Stimulated activated naive B cell treated with anti-CD40 and anti-IgM and Interleukin-4, amounts not matched to agents 10 μg/mL and 1 μg/mL and 100 μg/mL, for 72 hours (primary cell): ENCODE data around the gene IL33.

ENCODE experiments used
- ATAC-seq, 2 donors: fragments of 150-1000 bp; cut with Tn5 transposase; replicated peaks; 2 replicates each; pipeline ENCODE4 v1.10.0; 2021; ENCODE audit warnings: moderate library complexity in 1 of 2
- DNase-seq: peaks from one replicate; pipeline ENCODE4 v3.0.0; 2021
- H3K27ac Mint-ChIP-seq: one replicate; pipeline ENCODE4 v1.8.0; 2022; ENCODE audit warnings: mild to moderate bottlenecking, mixed read lengths
- H3K27me3 Mint-ChIP-seq, 2 donors: one replicate each; pipeline ENCODE4 v1.8.0; 2022; ENCODE audit warnings: mixed read lengths in 2 of 2
- H3K36me3 Mint-ChIP-seq, 2 donors: one replicate each; pipeline ENCODE4 v1.8.0; 2022; ENCODE audit warnings: mixed read lengths in 2 of 2, mild to moderate bottlenecking in 1 of 2
- H3K4me1 Mint-ChIP-seq, 2 donors: one replicate each; pipeline ENCODE4 v1.8.0; 2022; ENCODE audit warnings: mixed read lengths in 2 of 2, mild to moderate bottlenecking in 1 of 2
- H3K4me3 Mint-ChIP-seq, 2 donors: one replicate each; pipeline ENCODE4 v1.8.0; 2022; ENCODE audit warnings: mild to moderate bottlenecking in 2 of 2, mixed read lengths in 2 of 2, moderate library complexity in 1 of 2
- H3K9me3 Mint-ChIP-seq, 2 donors: one replicate each; pipeline ENCODE4 v1.8.0; 2022; ENCODE audit warnings: mixed read lengths in 2 of 2, mild to moderate bottlenecking in 1 of 2

Gene IL33

DNA sequence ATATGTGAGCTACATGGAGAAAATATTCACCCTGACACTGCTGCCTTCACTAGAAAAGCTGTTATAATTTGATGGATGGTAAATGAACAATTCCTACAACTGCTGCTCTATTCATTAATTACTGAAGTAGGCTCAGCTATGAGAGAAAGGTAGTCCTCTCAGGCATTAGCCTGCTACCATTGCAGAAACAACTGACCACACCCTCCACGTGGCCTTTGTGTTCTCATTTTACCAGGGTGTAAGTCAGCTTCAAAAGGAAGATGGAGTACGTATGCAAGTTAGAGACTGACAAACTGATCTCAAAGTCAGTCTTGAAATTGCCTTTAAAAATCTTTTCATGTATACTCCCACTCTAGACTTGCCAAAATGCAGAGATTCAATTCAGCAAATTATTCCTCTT lies 86.3 kb downstream of the IL33 start:
- Mint-ChIP-seq H3K4me1 (no peaks in the 10 kb centered on the region), H3K4me3 (no peak overlapping the region), H3K27ac (no peak overlapping the region), H3K27me3 (peaks cover 6 to 12% of the 10 kb centered on the region in 2 donors), H3K36me3 (no peaks in the 10 kb centered on the region), H3K9me3 (no peaks in the 10 kb centered on the region)
- DNase-seq (no peak), ATAC-seq (no peak)

GRCh38 chr9:6302417-6302816 lies 86.8 kb downstream of the IL33 start:
- DNase-seq (no peak), ATAC-seq (no peak)
- Mint-ChIP-seq H3K27me3 (peaks cover 4 to 12% of the 10 kb centered on the region in 2 donors), H3K4me1 (no peaks in the 10 kb centered on the region), H3K9me3 (no peaks in the 10 kb centered on the region), H3K4me3 (no peak overlapping the region), H3K27ac (no peak overlapping the region), H3K36me3 (no peaks in the 10 kb centered on the region)

DNA sequence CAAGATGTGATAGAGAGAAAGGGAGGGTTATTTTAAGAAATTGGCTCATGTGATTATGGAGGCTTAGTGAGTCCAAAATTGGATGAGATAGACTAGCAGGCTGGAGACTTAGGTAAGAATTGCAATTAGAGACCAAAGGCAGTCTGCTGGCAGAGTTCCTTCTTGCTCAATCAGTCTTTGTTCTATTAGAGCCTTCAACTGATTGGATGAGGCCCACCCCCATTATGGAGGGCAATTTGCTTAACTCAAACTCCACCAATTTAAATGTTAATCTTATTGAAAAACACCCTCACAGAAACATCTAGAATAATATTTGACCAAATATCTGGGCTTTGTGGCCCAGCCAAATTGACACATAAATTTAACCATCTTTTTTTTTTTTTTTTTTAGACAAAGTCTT lies 88.6 kb downstream of the IL33 start:
- no peak for DNase-seq
- Mint-ChIP-seq H3K4me1 (peaks cover 0 to 3% of the 10 kb centered on the region in 2 donors), H3K27ac (no peak overlapping the region), H3K9me3 (no peaks in the 10 kb centered on the region), H3K4me3 (no peak overlapping the region), H3K27me3 (peaks cover 0 to 7% of the 10 kb centered on the region in 2 donors), H3K36me3 (no peaks in the 10 kb centered on the region)
- ATAC-seq: no peak

DNA sequence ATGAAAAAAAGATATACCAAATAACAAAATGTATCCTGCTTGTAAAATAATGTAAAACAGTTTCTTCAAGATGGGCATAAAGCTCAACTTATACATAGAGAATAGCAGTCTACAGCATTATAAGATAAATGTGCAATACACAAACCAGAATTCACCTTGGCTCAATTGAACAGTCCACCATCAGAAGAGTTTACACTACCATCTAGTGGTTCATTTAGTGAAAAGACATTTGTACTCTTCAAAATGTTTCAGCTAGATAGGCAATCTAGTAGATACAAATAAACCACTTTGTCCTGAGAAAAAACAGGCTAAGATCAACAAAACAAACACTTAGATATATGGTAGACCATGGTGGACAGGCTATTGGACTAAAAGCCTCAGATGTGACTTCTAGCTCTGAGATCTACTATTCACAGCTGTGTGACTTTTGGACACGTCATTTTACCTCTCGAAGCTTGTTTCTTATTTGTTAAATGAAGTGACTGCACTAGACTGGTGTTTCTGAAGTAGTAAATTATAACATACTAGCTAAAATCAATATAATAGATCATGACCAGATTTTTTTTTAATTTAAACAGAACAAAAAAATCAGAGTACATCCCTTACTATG lies 90.5 kb downstream of the IL33 start:
- ATAC-seq (peak; percentile 42 to 52), DNase-seq (no peak)
- H3K4me3 Mint-ChIP-seq: no peak overlapping the region

More for the DNA sequence above, 90.5 kb downstream of the IL33 start:
- Mint-ChIP-seq H3K27me3 (peaks cover 0 to 7% of the 10 kb centered on the region in 2 donors), H3K36me3 (no peaks in the 10 kb centered on the region), H3K4me1 (peaks cover 0 to 3% of the 10 kb centered on the region in 2 donors), H3K9me3 (no peaks in the 10 kb centered on the region), H3K27ac (no peak overlapping the region)
